CD4-positive, alpha-beta T cell treated with Interleukin-10 for 1 hour (primary cell): Measurements from ENCODE around the gene BMPR2.
"Not testable (repeated sequence)": the region's sequence is repeated elsewhere in the genome, so short reads cannot be mapped to it uniquely, and the experiment has no call there.

Source experiments
- DNase-seq: peaks from one replicate; pipeline ENCODE4 v3.0.0-alpha.2; 2020

Gene BMPR2

GRCh38 chr2:202545523-202545922 is 169.4 kb downstream of the BMPR2 start:
- no peak for DNase-seq

GRCh38 chr2:202545931-202546330 is 169.8 kb downstream of the BMPR2 start:
- DNase-seq = no peak

- DNase-seq = not testable (repeated sequence)
These were observed 170.5 kb downstream of the BMPR2 start for GRCh38 chr2:202546499-202547141.

- DNase-seq = no peak
These were observed 172.1 kb downstream of the BMPR2 start for GRCh38 chr2:202548240-202548639.

- DNase-seq = not testable (repeated sequence)
These were observed 174.9 kb downstream of the BMPR2 start for GRCh38 chr2:202551000-202551399.

- no peak for DNase-seq
These were observed 179.2 kb downstream of the BMPR2 start for GRCh38 chr2:202555356-202555755.

- no peak for DNase-seq
These were observed 184.1 kb downstream of the BMPR2 start for GRCh38 chr2:202560200-202560599.

GRCh38 chr2:202564226-202564625 is 188.1 kb downstream of the BMPR2 start:
- no peak for DNase-seq

GRCh38 chr2:202566286-202566685 is 190.2 kb downstream of the BMPR2 start:
- no peak for DNase-seq

GRCh38 chr2:202574541-202574940 is 198.4 kb downstream of the BMPR2 start:
- no peak for DNase-seq

- not testable (repeated sequence) for DNase-seq
These were observed 199.1 kb downstream of the BMPR2 start for GRCh38 chr2:202575194-202575593.

- DNase-seq = no peak
These were observed 201.4 kb downstream of the BMPR2 start for GRCh38 chr2:202577250-202578183.

GRCh38 chr2:202582846-202583245 is 206.7 kb downstream of the BMPR2 start:
- not testable (repeated sequence) for DNase-seq

- DNase-seq = no peak
These were observed 207.6 kb downstream of the BMPR2 start for GRCh38 chr2:202583709-202584219.

- peak; percentile 80 for DNase-seq
These were observed 212.8 kb downstream of the BMPR2 start for GRCh38 chr2:202588647-202589581.

- no peak for DNase-seq
These were observed 213.4 kb downstream of the BMPR2 start for GRCh38 chr2:202589582-202589949.

- DNase-seq = no peak
These were observed 216.4 kb downstream of the BMPR2 start for GRCh38 chr2:202592566-202592965.

GRCh38 chr2:202599105-202599504 is 223.0 kb downstream of the BMPR2 start:
- no peak for DNase-seq

GRCh38 chr2:202599911-202600310 is 223.8 kb downstream of the BMPR2 start:
- no peak for DNase-seq

- no peak for DNase-seq
These were observed 228.6 kb downstream of the BMPR2 start for GRCh38 chr2:202604699-202605098.

- DNase-seq = no peak
These were observed 229.0 kb downstream of the BMPR2 start for GRCh38 chr2:202605174-202605573.

- DNase-seq = no peak
These were observed 232.2 kb downstream of the BMPR2 start for GRCh38 chr2:202608142-202608852.
